SKM-1 (cell line): ENCODE results near the gene DTWD2.

Source experiments
- DNase-seq: peaks from one replicate; lab custom pipeline; 2025; ENCODE audit not compliant: unreplicated experiment; lab: John Stamatoyannopoulos, UW

DTWD2 gene, protein sequence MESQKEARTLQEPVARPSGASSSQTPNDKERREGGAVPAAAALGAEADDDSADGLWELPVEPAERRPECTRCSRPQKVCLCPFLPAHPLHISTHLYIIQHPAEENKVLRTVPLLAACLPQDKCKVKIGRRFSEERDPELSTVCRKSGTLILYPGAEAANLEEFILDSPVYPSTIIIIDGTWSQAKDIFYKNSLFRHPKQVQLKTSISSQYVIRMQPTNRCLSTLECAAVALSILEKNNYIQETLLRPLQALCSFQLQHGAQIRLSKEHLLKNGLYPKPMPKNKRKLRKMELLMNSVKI

GRCh38 chr5:118987988-118988865 lies at the start of gene DTWD2:
DTWD2 (minus strand) TSS chr5:118988547; CDS start chr5:118988511, 36 bp downstream.
- DNase-seq, result peak; percentile 70

DNA sequence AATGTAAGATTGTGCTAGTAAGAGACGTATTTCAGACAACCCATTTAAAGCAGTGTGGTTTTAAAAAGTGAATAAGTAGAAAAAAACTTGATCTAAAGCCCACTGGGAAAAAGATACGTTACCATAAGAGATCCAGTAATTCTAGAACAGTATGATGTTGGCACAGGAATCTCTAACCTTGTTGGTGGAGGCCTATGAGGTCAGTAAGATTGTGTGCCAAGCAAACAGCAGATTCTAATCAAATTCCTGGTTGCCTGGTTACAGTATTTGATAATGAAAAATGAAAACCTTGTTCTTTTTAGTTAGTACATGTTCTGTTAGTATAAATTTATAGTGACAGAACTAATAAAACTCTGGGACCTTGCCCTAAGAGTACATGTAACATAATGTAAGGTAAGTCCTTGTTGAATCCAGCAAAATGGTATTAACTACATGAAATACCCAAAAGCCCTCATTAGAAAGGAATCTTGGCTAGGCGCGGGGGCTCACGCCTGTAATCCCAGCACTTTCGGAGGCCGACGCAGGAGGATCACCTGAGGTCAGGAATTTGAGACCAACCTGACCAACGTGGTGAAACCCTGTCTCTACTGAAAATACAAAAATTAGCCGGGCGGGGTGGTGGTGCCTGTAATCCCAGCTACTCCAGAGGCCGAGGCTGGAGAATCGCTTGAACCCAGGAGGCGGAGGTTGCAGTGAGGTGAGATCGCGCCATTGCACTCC lies 49.3 kb upstream of the DTWD2 start:
- DNase-seq, result no peak

DNA sequence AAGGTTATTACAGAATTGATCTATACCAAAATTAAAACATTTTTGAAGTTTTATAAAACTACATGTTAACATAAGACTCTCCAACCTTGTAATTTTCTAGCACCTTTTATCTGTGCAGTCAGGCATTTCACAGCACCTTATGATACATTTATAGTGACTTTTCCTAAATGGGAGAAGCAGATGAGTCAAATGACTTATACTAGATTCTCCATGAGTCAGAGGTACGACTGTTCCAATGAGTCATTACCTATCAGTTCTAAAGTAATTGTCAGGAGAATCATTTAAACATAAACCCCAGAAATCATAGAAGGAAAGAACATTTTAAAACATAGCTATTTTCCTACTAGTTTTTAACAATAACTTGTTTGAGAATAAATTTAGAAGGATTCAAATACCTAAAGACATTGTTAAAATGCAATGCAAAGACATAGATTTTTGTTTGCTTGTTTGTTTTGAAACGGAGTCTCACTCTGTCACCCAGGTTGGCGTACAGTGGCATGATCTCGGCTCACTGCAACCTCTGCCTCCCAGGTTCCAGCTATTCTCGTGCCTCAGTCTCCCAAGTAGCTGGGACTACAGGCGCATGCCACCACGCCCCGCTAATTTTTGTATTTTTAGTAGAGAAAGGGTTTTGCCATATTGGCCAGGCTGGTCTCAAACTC lies 47.9 kb upstream of the DTWD2 start:
- no peak for DNase-seq

GRCh38 chr5:119033135-119033534 lies 44.8 kb upstream of the DTWD2 start:
- no peak for DNase-seq

- DNase-seq, result no peak
These were observed 44.3 kb upstream of the DTWD2 start for GRCh38 chr5:119032656-119033055.

DNA sequence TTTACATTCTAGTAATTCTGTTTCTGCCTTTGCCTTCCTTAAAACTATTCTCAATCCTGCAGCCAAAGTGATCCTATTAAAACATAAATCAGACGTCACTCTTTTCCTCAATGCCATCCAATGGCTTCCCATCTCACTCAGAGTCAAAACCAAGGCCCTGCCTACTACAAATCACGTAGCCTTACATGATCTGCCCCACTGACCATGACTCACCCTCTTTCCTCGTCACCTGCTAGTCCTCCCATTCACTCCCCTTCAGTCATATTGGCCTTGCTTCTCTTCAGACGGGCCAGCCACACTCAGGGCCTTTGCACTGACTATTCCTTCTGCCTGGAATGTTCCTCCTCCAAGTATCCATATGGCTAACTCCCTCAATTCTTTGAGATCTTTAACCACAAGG lies 43.6 kb upstream of the DTWD2 start:
- no peak for DNase-seq

GRCh38 chr5:119031011-119031886 lies 42.9 kb upstream of the DTWD2 start:
- DNase-seq, result no peak

DNA sequence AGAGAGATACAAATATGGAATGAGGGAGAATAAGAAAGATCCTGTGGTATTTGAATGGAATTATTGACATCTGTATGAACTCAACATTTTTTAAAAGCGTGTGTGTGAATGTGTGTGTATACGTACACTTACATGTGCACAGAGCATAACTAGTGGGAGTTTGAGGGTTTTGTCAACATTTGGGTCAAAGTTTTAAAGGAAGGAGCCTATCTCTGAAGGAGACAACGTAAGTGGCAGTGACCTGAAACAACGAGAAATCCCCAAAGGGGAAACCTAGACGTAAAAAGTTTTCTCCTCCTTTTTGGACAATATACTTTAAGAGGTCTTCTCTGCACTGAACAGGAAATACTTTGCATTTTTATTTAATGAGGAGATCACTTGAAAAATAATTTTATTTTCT lies 40.2 kb upstream of the DTWD2 start:
- no peak for DNase-seq

DNA sequence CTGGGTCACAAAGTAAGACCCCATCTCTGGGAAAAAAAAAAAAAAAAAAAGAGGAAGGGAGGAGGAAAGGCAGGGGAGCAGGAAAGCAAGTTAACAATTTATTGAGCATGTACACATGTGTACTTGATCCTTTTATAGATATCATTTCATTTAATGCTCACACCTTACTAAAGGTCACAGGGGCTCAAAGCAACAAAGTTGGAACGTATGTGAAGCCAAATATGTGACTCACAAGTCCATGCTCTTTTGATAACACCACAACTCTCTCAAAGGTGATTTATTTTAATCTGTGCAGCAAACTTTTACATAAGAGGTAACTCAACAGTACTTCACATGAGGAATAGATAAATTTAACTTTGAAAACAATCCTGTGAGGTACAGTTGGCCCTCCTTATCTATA lies 34.4 kb upstream of the DTWD2 start:
- no peak for DNase-seq

DNA sequence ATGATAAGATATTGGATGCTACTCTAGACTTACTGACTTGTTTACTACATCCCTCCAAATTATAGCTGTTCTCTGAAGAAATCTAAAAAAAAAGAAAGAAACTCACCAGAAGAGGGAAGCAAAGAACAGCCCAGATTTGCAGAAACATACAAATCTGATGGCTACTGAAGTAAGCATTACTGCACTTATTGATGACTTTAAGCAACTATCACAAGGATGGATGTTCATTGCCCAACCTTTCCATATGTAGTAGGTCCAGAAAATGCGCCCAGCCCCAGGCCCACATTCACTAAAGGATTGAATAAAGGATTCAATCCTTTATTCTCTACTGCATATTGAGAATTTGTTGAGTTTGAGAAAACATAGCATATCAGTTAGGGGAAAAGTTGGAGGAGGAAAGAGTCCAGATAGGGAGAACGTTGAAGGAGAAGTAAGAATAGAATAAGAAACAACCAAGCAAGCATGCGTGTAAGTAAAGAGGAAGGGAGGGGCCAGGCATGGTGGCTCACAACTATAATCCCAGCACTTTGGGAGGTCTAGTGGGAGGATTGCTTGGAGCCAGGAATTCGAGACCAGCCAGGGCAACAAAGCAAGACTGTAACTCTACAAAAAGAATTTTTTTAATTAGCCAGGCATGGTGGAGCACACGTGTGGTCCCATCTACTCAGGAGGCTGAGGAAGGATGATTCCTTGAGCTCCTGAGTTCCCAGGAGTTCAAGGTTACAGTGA lies 33.8 kb upstream of the DTWD2 start:
- peak; percentile 31 for DNase-seq

GRCh38 chr5:119021149-119021732 lies 32.9 kb upstream of the DTWD2 start:
- no peak for DNase-seq

DNA sequence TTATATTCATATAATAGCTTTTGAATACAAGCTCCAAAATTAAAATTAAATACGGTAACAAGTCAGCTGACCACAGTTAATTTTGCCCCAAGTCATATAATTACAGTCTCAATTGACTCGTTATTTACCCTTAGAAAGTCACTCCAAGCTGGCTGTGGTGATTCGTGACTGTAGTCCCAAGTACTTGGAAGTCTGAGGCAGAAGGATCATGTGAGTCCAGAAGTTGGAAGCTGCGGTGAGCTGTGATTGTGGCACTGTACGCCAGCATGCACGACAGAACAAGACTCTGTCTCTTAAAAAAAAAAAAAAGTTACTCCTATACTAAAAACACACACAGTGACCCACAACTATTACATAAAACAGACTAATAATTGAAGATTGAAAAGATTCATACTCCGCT lies 31.6 kb upstream of the DTWD2 start:
- DNase-seq, result no peak

GRCh38 chr5:119019501-119019900 lies 31.2 kb upstream of the DTWD2 start:
- peak; percentile 26 for DNase-seq

- DNase-seq, result no peak
These were observed 29.6 kb upstream of the DTWD2 start for GRCh38 chr5:119017994-119018393.

DNA sequence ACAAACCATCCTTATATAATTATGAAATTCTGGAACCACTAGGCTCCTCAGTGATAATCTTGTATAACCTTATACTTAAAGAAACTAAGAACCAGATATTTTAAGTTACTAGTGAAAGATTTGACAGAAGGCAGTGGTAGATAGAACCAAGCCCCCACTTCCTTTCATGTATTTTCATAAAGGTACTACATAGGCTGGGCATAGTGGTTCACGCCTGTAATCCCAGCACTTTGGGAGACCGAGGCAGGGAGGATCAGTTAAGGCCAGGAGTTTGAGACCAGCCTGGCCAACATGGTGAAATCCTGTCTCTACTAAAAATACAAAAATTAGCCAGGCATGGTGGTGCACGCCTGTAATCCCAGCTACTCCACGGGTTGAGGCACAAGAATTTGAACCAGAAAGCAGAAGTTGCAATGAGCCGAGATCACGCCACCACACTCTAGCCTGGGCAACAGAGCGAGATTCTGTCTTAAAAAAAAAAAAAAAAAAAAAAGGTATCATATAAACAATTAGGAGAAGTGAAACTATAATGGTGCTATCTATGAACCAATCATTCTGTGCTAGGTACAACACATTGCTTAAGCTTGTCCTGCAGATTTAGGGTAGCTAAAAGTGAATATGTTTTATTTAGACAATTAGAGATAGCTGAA lies 27.9 kb upstream of the DTWD2 start:
- DNase-seq, result no peak

GRCh38 chr5:119011186-119011585 lies 22.8 kb upstream of the DTWD2 start:
- DNase-seq, result no peak

GRCh38 chr5:119010206-119010605 lies 21.9 kb upstream of the DTWD2 start:
- DNase-seq, result no peak

- DNase-seq, result no peak
These were observed 20.8 kb upstream of the DTWD2 start for GRCh38 chr5:119009131-119009530.

DNA sequence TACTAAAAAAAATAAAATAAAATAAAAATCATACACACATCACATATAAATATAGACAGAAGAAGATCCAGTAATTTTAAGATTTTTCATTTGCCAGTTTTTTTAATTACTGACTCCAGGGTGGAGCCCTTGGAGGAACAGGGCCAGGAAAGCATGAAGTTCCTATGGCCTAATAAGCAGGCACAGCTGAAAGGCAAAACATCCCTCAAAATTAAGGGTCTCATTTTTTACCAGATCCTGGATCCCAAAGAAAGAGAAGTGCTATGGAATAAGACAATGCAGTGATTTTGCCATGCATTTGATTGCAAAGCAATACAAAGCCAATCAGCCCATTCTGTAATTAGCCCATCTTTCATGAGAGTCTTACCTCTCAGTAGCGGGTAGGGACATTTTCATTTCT lies 11.3 kb upstream of the DTWD2 start:
- DNase-seq, result no peak
